SIG-M5 treated with dmso at 0.1 percent for 504 hours (cell line): Measurements from ENCODE around the gene CPA4.

Source experiments
- DNase-seq: peaks from one replicate; lab custom pipeline; 2025; ENCODE audit not compliant: unreplicated experiment; lab: John Stamatoyannopoulos, UW

Gene CPA4

DNA sequence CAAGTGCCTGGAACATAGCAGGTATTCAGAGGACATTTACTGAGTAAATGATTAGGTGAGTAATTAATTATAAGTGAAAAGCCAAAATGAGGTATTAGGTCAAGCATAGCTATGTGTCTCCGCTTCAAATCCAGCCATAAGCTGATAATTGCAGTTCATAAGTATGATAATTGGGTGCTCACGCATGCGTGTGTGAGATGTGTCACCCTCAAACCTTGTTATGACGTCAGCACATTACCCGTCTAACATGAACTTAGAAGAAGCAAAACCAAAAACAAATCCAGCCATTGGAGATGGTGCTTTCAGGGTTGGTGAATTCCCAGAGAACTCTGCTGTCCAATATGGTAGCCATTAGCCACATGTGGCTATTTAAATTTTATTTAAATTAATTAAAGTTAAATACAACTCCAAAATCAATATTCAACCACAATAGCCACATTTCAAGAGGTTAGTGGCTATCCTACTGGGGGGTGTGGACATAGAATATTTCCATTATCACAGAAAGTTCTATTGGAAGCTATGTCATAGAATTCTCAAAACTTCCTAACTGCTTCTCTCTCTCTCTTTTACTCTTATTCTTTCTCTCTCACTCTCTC lies 51.4 kb downstream of the CPA4 start, which contains the start of gene CPA5:
Gene CPA5, plus strand, starts transcription at position 546 of the 596 bp plus-strand sequence. CDS start 1,670 bp downstream, outside the sequence.
- no peak for DNase-seq

- no peak for DNase-seq
These were observed 52.2 kb downstream of the CPA4 start for GRCh38 chr7:130345136-130345535.

DNA sequence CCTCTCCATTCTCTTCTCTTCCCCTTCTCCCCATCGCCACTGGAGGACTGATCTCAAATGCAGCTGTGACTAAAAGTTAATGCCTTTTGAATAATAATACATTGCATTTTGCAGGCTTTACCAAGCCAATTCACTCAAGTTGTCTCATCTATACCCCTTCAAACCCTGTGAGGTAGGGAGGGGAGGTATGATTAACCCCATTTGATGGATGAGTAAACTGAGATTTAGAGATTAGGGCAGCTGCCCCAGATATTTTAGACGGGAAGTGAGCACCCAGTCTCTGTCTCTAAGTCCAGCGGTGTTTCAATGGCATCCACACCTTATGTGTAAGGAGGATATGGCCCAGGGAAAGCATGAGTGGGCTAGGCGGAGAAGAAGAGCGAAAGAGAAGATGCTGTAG lies 52.8 kb downstream of the CPA4 start:
- no peak for DNase-seq

DNA sequence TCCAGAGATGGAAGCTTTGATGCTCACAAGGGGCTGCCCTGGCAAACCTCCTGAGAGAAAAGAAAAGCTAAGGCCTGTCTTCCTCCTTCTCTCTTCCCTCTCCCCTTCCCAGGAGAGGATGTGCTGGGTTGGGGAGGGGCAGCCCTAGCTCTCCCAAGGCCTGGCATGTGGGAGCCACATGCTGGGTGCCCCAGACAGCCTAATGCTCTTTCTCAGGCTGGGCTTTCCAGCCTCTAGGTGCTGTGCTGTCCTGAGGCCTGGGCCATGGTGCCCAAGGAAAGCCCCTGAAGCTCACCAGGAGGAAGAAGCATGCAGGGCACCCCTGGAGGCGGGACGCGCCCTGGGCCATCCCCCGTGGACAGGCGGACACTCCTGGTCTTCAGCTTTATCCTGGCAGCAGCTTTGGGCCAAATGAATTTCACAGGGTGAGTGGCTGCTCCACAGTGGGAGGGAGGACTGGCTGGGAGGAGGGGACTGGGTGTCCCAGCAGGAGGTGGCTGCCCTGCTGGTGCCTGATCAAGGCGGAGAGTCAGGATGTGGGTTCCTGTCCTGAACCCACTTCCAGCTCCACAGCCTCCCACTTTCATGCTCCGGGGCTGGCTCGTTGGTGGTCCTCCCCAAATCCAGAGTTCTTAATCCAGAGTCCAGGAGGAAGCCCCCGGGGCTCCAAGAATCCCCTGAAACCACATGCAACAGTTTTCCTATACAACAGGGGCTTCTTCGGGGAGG lies 53.4 kb downstream of the CPA4 start:
- DNase-seq = no peak

DNA sequence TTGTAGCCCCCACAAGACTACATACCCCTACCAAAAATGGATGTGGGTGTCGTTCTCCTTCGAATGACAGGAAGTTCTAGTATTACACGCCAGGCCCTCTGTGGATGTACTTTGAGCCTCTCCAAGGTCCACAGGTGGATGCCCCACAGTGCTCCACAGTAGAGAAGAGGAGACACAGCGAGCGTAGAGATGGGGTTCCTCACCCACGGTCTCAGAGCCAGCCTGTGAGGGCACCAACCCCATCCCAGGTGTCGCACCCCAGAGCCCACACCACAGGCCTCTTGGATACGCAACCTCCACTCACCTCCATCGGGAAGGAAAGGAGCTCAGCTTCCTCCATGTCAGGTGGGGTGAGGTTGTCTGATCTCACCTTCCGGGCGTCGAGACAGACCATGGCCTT lies 54.0 kb downstream of the CPA4 start:
- no peak for DNase-seq

GRCh38 chr7:130349911-130350782 lies 57.2 kb downstream of the CPA4 start:
- peak; percentile 31 for DNase-seq

DNA sequence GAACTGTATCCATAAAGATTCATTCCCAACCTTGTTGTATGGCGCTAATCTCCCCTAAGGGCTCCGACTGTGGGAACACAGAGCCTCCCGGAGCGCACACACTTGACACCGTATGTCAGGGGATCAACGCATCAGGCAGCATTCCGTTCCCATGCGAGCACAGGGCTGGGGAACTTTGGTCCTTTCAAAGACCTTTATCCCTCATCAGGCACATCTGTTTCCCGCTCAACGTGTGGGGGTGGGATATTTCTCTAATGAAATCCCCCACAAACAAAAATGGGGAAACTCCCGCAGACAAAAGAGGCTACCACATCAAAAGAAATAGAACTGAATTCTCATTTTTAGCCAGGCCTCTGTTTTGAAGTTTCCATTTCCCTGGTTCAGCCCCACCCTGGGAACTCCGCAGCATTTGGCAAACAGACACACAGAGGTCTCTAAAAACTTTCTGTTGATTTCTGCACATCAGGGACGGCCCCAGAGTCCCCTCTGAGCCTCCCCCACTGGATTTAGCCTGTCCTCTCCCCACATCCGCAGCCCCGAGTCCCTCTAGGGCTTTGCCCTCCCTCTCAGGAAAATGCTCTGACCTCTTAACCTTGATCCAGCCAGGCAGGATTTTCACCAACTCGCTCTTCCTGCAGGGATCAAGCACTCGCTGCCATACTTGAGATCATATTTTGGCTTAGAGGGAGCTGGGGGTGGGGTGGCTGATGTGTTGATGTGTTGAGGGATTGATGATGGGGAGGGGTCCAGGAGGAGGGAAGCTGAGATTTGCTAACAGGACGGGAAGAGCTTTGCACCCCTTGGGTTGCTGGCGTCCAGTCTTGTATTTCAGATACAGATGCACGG lies 58.2 kb downstream of the CPA4 start:
- DNase-seq = no peak

DNA sequence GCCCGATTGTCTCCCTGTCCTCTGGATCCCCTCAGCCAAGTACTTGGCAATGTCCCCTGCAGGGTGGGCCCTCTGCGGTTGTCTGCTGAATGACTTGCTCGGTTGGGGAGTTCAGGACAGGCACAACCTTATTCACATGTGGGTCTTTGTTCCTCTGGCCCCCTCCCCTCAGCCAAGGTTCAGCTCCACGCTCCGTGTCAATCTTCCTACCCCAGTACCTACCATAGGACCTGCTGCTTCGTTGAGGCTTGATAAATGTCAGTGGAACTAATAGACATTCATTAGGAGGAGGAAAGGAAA lies 58.8 kb downstream of the CPA4 start:
- no peak for DNase-seq

GRCh38 chr7:130352194-130353074 lies 59.5 kb downstream of the CPA4 start:
- no peak for DNase-seq

DNA sequence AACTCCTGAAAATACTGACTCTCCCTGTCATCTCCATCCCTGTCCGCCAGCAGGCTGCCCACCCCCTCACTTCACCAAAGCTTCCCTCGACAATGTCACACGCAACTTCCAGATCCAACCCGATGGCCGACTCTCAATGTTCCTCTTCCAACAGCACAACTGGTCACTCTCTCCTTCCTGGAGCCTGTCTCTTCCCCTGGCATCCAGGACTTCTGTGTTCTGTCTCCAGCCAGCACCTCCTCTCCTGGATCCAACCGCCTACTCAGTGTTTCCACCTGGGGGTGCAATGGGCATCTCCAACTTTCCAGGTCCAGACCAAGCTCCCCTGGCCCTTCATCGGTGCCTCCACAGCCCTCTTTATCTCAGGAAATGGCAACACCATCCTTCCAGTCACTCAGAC lies 60.2 kb downstream of the CPA4 start:
- DNase-seq = no peak

DNA sequence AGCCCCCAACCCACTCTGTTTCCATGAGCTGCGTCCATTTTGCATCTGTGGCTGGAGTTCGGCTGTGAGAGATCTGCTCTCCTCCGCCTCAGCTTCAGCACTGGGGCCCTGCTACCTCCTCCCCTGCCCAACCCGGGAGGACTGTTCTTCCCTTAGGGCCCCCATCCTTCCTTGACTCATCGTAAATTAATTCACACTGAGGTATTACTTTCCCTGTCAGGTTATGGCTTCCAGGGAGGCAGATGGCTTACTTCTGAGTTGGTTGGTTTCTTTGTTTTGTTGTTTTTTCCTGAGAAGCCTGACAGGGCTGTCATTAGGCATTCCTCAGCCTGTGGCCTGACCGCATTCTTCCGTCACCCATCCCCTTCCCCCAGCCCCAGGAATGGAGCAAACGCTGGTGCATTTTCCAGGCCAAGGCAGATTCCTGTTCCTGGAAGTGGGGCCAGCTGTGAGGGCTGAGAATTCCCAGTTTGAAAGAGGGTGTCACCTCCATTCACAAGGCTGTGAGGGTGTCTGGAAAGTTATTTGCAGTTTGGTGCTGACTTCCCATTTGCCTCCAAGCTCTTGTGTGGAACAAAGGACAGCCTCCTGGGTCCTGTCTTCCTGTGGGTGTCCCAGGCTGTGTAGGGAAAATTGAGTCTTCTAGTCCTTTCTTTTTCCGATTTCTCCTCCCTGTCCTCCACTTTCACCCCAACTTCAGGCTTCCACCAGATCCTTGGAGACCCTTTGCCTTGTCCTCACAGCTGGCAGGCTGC lies 63.3 kb downstream of the CPA4 start:
- peak; percentile 3 for DNase-seq

DNA sequence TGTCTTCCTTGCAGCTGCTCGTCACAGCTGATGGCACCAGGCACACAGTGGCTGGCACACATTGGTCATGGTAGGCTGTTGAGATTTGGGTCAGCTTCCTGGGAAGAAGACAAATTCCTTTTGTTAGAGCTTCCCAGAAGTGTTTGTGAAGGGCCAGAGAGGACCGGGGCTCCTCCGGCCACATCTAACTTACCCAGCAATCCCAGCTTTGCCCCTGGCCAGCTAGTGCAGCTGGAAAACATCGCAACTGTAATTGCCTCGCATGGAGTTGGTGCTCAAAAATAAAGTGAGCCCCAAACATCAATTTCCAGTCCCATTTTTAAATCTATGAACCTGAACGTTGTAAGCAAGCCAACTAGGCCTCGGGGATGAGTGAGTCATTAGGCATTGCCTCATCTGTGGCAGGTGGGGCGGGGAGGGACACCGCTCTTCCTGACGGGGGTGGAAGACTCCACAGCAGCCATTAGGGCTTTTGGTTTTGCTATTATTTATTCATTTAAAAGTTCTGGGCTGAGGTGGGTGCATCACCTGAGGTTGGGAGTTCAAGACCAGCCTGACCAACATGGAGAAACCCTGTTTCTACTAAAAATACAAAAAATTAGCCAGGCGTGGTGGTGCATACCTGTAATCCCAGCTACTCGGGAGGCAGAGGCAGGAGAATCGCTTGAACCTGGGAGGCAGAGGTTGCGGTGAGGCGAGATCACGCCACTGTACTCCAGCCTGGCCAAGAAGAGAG lies 64.1 kb downstream of the CPA4 start:
- DNase-seq = peak; percentile 36

- DNase-seq = no peak
These were observed 65.5 kb downstream of the CPA4 start for GRCh38 chr7:130358471-130358870.

DNA sequence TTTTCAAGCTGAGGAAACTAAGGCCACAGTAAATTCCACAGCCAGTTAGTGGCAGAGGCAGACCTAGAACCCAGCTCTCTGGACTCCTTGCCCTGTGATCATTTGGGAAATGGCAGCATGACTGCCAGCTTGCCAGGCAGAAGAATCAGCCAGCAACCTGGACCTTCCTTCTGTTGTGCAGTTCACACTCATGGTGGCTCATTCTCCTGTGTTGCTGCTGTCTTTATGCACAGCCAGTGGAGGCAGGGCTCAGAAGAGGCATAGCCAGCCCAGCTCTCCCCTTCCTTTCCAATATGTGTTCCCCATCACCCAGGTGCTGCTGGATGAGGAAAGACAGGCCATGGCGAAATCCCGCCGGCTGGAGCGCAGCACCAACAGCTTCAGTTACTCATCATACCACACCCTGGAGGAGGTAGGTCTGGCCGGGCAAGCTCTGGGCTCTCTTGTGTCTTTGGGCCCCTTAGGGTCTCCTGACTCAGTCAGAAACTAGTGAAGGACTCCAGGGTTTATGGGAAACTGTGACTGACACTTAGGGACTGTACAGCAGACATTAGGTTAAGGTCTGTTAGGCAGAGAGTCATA lies 66.4 kb downstream of the CPA4 start:
- no peak for DNase-seq

- no peak for DNase-seq
These were observed 67.6 kb downstream of the CPA4 start for GRCh38 chr7:130360518-130360917.

GRCh38 chr7:130361681-130362080 lies 68.7 kb downstream of the CPA4 start:
- DNase-seq = no peak

GRCh38 chr7:130362251-130362816 lies 69.4 kb downstream of the CPA4 start:
- DNase-seq = no peak
